Astrocyte (in vitro differentiated cells and primary cell): Measurements from ENCODE around the gene PLK3.

Source experiments
- CTCF ChIP-seq: IDR thresholded peaks from 2 replicates; pipeline ENCODE4 v1.5.1; 2011; ENCODE audit warnings: low read depth, mild to moderate bottlenecking, inconsistent platforms, low read length, moderate library complexity; ENCODE audit not compliant: insufficient read depth
- EZH2 ChIP-seq: IDR thresholded peaks from 2 replicates; pipeline ENCODE4 v1.6.1; 2012; ENCODE audit warnings: mild to moderate bottlenecking, low read length, inconsistent platforms; ENCODE audit not compliant: insufficient read depth

GRCh38 chr1:44848456-44849181 is 48.4 kb downstream of the PLK3 start:
- TF ChIP-seq EZH2 (no peak), CTCF (no peak)
